Stimulated activated memory B cell treated with anti-CD40 and anti-IgM and Interleukin-4, amounts not matched to agents 10 μg/mL and 1 μg/mL and 100 μg/mL, for 72 hours (primary cell): ENCODE measurements around the gene USP10.
"Not testable (repeated sequence)": the region's sequence is repeated elsewhere in the genome, so short reads cannot be mapped to it uniquely, and the experiment has no call there.

Experiments
- ATAC-seq: fragments of 150-1000 bp; cut with Tn5 transposase; 2 replicates; pipeline ENCODE4 v1.10.0; 2021
- H3K27ac Mint-ChIP-seq: one replicate; pipeline ENCODE4 v1.8.0; 2022; ENCODE audit warnings: mild to moderate bottlenecking, mixed read lengths
- H3K27me3 Mint-ChIP-seq: one replicate; pipeline ENCODE4 v1.8.0; 2022; ENCODE audit warnings: mixed read lengths
- H3K36me3 Mint-ChIP-seq: one replicate; pipeline ENCODE4 v1.8.0; 2022; ENCODE audit warnings: mixed read lengths
- H3K4me1 Mint-ChIP-seq: one replicate; pipeline ENCODE4 v1.8.0; 2022; ENCODE audit warnings: mixed read lengths
- H3K4me3 Mint-ChIP-seq: one replicate; pipeline ENCODE4 v1.8.0; 2022; ENCODE audit warnings: mild to moderate bottlenecking, moderate library complexity, mixed read lengths
- H3K9me3 Mint-ChIP-seq: one replicate; pipeline ENCODE4 v1.8.0; 2022; ENCODE audit warnings: mixed read lengths

USP10 gene

DNA sequence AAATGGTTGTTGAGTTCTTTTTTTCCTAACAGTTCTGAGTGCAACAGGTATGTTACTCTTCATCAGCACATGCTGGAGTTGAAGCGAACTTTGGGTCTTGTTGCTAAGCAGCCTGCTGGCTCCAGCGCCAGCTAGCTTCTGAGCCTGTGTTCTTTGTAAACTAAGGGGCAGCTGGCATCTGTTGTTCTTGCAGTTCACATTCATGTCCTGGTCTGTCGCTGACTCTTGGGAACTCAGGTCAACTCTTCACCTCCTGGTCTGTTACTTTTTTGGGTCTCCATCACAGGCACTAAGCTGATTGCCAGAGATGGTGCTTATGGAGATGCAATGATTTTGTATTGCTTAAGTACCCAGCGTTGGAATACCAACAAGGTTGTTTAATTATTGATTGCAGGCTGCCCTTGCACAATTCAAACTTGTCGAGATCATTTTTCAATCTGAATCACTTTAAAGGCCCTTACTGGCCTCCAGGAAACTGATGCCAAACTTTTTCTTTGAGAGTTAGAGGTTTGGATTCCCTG is 40.9 kb downstream of the USP10 start:
- no peaks in the 10 kb centered on the region for H3K9me3 Mint-ChIP-seq
- no peak overlapping the region for H3K4me3 Mint-ChIP-seq
- peaks cover 29% of the 10 kb centered on the region for H3K36me3 Mint-ChIP-seq
- H3K27me3 Mint-ChIP-seq, result no peaks in the 10 kb centered on the region
- H3K4me1 Mint-ChIP-seq, result peaks cover 42% of the 10 kb centered on the region
- no peak overlapping the region for H3K27ac Mint-ChIP-seq
- ATAC-seq, result no peak

DNA sequence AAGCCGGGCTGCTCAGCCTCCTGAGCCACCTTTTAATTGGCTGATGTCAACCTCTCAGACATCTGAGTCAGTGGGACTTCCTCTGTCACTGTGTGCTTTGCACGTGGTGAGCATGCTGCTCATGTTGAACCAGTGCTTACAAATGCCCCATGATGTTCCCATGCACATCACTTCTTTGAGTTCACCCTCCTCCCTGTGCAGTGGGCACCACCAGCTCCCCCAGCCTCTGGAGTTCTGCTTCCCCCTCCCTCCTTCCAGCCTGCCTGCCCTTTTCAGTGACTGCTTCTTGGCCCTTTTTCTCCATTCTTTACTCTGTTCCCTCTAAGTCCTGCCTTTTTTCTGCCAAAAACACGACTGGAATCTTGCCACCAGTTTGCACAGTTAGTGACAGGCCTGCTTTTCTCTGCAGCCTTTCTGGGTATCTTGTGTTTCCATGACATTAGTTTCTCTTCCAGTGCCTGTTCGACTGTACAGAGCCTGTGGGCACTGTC is 41.6 kb downstream of the USP10 start:
- peak overlapping the region; percentile 30 for H3K27ac Mint-ChIP-seq
- peaks cover 27% of the 10 kb centered on the region for H3K36me3 Mint-ChIP-seq
- no peak overlapping the region for H3K4me3 Mint-ChIP-seq
- no peaks in the 10 kb centered on the region for H3K27me3 Mint-ChIP-seq
- peaks cover 40% of the 10 kb centered on the region for H3K4me1 Mint-ChIP-seq
- no peaks in the 10 kb centered on the region for H3K9me3 Mint-ChIP-seq
- no peak for ATAC-seq

DNA sequence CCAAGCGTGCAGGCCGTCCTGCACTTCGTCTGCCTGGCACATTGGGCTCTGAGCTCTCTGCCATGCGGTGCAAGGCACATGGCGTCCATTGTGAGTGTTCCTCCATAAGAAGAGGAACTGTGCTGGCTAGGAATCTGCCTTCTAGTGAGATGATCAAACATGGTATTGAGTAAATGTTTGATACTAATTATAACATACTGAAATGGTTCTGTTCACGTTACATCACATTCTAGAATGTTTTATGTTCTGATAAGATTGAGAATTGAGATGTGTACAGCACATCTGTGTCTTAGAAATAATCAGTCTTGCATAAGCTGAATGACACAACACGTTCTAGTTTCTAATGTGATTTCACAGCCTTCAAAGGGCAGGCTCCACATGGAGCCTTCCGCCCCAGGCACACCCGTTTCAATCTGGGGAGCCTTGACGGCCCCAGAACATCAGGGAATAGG is 42.9 kb downstream of the USP10 start:
- H3K27ac Mint-ChIP-seq, result no peak overlapping the region
- H3K4me1 Mint-ChIP-seq, result peaks cover 37% of the 10 kb centered on the region
- no peaks in the 10 kb centered on the region for H3K27me3 Mint-ChIP-seq
- H3K36me3 Mint-ChIP-seq, result peaks cover 27% of the 10 kb centered on the region
- no peak for ATAC-seq
- H3K9me3 Mint-ChIP-seq, result no peaks in the 10 kb centered on the region
- H3K4me3 Mint-ChIP-seq, result no peak overlapping the region

DNA sequence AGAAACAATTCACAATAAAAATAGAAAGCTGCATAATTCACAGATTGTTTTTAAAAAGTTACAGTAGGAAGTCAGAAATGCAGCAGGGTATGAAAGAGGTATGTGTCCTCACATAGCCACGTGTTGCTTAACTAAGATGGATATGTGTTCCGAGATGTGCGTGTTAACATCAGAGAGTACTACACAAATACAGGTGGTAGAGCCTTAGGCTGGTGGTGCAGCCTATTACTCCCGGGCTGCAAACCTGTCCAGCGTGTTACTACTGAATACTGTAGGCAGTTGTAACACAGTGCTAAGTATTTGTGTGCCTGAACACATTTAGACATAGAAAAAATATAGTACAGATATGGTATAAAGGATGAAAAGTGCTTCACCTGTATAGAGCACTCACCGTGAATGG is 46.4 kb downstream of the USP10 start:
- Mint-ChIP-seq H3K9me3 (no peaks in the 10 kb centered on the region), H3K36me3 (peaks cover 37% of the 10 kb centered on the region), H3K4me3 (no peak overlapping the region), H3K27ac (no peak overlapping the region), H3K4me1 (peaks cover 37% of the 10 kb centered on the region), H3K27me3 (no peaks in the 10 kb centered on the region)
- no peak for ATAC-seq

DNA sequence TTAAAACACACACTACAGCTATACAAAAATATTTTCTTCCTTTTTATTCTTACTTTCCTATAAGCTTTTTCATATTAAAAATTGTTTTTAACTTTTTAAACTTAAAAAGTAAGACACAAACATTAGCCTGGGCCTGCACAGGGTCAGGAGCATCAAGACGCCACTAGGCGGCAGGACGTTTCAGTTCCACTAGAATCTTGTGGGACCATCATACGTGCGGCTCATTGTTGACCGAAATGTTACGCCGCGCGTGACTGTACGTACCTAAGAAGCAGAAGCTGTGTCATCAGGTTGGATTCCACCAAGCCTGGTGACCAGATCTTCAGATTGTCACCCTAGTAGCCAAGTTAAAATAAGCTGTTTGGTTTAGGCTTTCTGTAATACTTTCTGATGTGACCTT is 47.1 kb downstream of the USP10 start:
- Mint-ChIP-seq H3K4me3 (no peak overlapping the region), H3K9me3 (no peaks in the 10 kb centered on the region), H3K4me1 (peaks cover 37% of the 10 kb centered on the region), H3K27ac (no peak overlapping the region), H3K27me3 (no peaks in the 10 kb centered on the region), H3K36me3 (peaks cover 31% of the 10 kb centered on the region)
- ATAC-seq, result no peak

DNA sequence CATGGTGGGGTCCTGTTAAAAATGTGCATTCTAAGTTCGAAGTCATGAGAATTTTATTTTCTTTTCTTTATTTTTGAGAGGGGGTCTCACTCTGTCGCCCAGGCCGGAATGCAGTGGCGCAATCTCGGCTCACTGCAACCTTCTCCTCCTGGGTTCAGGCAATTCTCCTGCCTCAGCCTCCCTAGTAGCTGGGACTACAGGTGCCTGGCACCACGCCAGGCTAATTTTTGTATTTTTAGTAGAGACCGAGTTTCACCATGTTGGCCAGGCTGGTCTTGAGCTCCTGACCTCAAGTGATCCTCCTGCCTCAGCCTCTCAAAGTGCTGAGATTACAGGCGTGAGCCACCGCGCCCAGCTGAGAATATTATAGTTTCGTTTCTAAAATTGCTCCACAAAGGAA is 48.4 kb downstream of the USP10 start:
- Mint-ChIP-seq H3K4me1 (peaks cover 45% of the 10 kb centered on the region), H3K36me3 (peaks cover 28% of the 10 kb centered on the region)

DNA sequence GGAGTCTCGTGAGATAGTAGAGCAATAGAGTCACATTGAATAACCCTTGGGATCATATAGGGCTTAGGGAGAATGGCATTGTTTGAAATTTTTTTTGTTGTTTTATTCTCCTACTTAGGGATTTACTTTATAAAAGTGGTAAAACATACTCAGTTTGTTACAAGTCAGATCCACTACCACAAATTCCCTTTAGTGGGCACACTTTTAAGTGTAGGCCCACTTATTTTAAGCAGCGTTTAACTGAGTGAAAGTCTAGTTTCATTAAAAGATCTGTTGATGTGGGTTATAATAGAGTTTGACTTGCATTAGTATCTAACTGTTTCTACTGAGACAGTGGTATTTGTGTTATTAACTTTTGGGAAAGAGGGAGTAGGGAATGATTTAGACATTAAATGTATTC is 49.3 kb downstream of the USP10 start:
- H3K27ac Mint-ChIP-seq, result no peak overlapping the region
- peaks cover 22% of the 10 kb centered on the region for H3K36me3 Mint-ChIP-seq
- no peaks in the 10 kb centered on the region for H3K9me3 Mint-ChIP-seq
- H3K27me3 Mint-ChIP-seq, result no peaks in the 10 kb centered on the region
- no peak overlapping the region for H3K4me3 Mint-ChIP-seq
- no peak for ATAC-seq
- H3K4me1 Mint-ChIP-seq, result peaks cover 48% of the 10 kb centered on the region

More for the DNA sequence above, 48.4 kb downstream of the USP10 start:
- H3K27me3 Mint-ChIP-seq, H3K4me3 Mint-ChIP-seq, ATAC-seq, H3K9me3 Mint-ChIP-seq, H3K27ac Mint-ChIP-seq: not testable (repeated sequence)

DNA sequence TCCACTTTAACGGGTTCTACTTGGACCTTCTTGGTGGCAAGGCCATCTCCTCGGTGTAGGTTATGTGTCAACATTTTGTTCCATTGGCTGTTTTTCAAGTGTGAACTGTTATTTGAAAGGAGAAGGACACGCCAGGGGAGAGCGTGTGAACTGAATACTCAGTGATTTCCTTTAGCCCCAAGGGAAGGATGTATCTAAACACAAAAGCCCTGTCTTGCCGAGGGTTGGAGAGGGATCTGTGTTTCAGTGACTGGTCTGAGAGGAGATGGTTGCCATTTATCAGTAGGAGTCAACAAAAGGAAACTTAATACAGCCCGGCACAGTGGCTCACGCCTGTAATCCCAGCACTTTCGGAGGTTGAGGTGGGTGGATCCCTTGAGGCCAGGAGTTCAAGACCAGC is 50.0 kb downstream of the USP10 start:
- Mint-ChIP-seq H3K27me3 (no peaks in the 10 kb centered on the region), H3K36me3 (peaks cover 22% of the 10 kb centered on the region), H3K27ac (peak overlapping the region; percentile 33), H3K9me3 (no peaks in the 10 kb centered on the region), H3K4me1 (peaks cover 55% of the 10 kb centered on the region), H3K4me3 (no peak overlapping the region)
- ATAC-seq, result no peak

DNA sequence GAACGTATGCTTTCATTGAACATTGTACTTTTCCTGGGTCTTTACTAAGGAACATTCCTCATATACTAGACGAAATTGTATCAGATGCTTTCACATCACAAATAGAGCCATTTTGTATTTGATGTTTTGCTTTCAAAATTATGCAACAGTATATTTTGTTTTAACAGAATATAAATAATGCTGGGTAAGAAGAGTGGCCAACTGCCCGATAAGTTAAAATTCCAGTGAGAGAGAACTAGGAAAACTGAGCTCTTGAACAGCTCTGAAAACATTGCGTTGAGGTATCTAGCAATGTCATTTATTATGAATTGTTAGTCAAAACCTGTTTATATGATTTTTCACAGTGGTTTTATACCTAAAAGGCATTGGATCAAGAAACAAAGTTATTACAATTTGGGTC is 50.8 kb downstream of the USP10 start:
- H3K4me1 Mint-ChIP-seq, result peaks cover 63% of the 10 kb centered on the region
- H3K9me3 Mint-ChIP-seq, result no peaks in the 10 kb centered on the region
- H3K36me3 Mint-ChIP-seq, result peaks cover 24% of the 10 kb centered on the region
- peak overlapping the region; percentile 33 for H3K27ac Mint-ChIP-seq
- ATAC-seq, result no peak
- H3K27me3 Mint-ChIP-seq, result no peaks in the 10 kb centered on the region
- H3K4me3 Mint-ChIP-seq, result no peak overlapping the region

DNA sequence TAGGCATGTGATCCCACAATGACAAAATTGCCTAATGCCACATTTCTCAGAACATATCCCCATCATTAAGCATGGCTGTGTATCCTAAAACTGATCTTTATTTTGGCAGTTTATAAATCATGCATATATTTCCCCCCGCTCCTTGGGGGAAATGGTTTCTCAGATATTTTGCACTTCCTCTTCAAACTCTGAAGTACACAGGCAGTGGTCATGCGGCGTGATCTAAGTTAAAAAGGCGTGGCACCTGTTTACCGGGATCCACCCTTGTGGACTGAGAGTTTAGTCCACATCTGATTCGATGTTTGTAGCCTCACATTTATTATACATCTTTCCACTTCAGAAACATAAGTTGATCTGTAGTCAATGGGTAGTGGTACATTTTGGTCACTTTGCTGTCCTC is 51.4 kb downstream of the USP10 start:
- Mint-ChIP-seq H3K4me1 (peaks cover 69% of the 10 kb centered on the region), H3K27me3 (no peaks in the 10 kb centered on the region), H3K4me3 (no peak overlapping the region), H3K9me3 (no peaks in the 10 kb centered on the region), H3K36me3 (peaks cover 23% of the 10 kb centered on the region), H3K27ac (peak overlapping the region; percentile 33)
- peak; percentile 72 for ATAC-seq

DNA sequence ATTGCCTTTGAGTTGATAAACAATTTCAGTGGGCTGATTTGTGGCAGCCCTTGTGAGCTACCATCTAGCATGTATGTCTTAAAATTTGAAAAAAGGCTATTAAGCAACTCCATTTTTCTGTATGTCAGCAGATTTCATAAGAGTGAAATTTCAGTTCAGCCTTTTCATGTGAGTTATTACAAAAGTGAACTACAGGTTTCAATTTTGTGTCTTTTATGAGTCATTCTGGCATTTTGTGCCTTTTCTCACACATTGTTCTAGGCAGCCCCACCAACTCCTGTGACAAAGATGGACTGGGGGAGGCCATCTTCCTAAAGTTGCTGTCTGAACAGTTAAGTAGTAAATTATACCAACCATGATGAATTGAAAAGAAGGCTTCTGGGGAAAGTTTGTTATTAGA is 52.1 kb downstream of the USP10 start:
- peak overlapping the region; percentile 72 for H3K27ac Mint-ChIP-seq
- H3K9me3 Mint-ChIP-seq, result no peaks in the 10 kb centered on the region
- no peaks in the 10 kb centered on the region for H3K27me3 Mint-ChIP-seq
- no peak overlapping the region for H3K4me3 Mint-ChIP-seq
- peaks cover 74% of the 10 kb centered on the region for H3K4me1 Mint-ChIP-seq
- H3K36me3 Mint-ChIP-seq, result peaks cover 24% of the 10 kb centered on the region
- peak; percentile 77 for ATAC-seq

DNA sequence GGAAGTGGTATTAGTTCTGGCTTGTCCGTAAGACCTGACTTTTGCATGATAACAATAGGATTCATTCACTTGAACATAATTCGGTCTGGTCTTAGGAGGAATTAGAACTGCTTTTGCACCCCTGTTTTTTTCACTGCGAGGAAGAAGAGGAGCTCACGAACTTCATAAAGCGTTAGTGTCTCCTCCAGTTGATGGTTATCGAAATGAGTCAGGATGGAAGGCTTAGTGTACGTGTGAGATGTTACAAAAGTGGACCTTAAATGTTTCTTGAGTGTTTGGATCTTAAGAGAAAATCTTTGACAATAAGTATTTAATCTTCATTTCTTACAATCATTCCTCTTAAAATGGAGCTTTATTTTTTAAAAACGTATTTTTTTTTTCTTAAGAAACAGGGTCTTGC is 52.8 kb downstream of the USP10 start:
- ATAC-seq, result peak; percentile 56
- peak overlapping the region; percentile 38 for H3K4me3 Mint-ChIP-seq
- peaks cover 27% of the 10 kb centered on the region for H3K36me3 Mint-ChIP-seq
- H3K9me3 Mint-ChIP-seq, result no peaks in the 10 kb centered on the region
- peaks cover 78% of the 10 kb centered on the region for H3K4me1 Mint-ChIP-seq
- peak overlapping the region; percentile 72 for H3K27ac Mint-ChIP-seq
- no peaks in the 10 kb centered on the region for H3K27me3 Mint-ChIP-seq

DNA sequence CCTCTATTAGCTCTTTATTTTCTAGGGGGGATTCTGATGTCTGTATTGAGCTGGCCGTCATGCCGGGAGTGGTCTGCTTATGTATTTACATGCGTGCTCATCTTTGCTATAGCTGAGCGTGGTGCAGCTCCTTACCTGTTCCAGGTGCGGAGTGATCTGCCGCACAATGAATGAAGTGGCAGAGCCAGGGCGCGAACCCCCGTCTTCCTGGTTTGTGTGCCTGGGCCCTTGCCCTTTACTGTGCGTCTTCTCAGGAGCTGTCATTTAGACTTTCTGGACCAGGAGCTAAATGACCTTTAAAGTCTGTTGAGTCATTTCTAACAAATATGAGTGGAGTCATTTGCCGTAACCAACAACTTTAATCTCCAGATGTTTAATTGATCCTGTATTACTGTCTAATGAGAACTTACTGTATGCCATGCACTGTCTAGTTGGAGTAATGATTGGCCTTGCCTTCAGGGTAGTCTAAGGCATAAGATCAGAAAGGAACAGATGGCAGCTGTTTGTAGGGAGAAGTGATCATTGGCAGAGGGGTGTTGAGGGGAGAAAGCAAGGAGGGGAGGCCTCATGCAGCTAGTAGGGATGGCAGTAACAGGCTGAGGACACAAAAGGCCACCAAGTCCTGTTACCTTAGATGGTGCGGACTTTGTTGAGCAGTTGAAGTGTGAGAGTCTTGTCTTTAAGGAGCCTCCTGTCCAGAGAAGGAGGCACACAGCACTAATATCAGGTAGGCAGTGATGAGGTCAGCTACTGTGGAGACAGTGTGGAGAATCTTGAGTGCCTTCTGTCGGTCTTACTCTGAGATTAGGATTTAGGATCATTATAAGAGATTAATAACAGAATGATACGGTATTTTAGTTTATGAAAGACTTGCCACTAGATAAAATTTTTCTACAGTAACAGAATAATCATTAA is 53.9 kb downstream of the USP10 start:
- Mint-ChIP-seq H3K4me1 (peaks cover 78% of the 10 kb centered on the region), H3K27ac (peak overlapping the region; percentile 75), H3K4me3 (peak overlapping the region; percentile 25), H3K9me3 (no peaks in the 10 kb centered on the region), H3K36me3 (peaks cover 27% of the 10 kb centered on the region), H3K27me3 (no peaks in the 10 kb centered on the region)
- ATAC-seq, result no peak

DNA sequence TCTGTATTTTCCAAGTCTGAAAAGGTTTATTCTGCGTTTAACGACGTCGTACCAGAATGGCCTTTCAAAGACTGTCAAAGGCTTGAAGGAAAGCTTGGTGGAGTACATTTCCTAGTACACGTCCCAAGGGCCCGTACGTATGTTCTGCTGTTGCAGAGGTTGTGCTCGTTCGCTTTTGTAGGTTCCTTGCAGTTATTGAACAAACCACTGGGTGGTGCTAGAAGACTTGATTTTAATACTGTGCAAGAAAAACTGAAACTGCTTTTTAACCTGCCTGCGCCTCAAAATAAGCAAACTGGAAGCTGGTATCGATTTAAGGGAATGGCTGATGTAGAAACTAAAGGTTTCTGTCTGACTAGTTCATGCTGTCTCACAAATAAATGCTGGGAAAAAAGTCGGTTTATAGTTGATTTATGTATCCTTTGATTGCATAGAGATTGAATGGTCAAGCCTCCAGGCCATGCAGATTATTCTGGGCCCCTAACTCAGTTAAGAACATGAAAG is 54.6 kb downstream of the USP10 start:
- H3K27ac Mint-ChIP-seq, result peak overlapping the region; percentile 75
- H3K36me3 Mint-ChIP-seq, result peaks cover 26% of the 10 kb centered on the region
- peak; percentile 83 for ATAC-seq
- no peaks in the 10 kb centered on the region for H3K27me3 Mint-ChIP-seq
- H3K9me3 Mint-ChIP-seq, result no peaks in the 10 kb centered on the region
- H3K4me1 Mint-ChIP-seq, result peaks cover 74% of the 10 kb centered on the region
- H3K4me3 Mint-ChIP-seq, result no peak overlapping the region

DNA sequence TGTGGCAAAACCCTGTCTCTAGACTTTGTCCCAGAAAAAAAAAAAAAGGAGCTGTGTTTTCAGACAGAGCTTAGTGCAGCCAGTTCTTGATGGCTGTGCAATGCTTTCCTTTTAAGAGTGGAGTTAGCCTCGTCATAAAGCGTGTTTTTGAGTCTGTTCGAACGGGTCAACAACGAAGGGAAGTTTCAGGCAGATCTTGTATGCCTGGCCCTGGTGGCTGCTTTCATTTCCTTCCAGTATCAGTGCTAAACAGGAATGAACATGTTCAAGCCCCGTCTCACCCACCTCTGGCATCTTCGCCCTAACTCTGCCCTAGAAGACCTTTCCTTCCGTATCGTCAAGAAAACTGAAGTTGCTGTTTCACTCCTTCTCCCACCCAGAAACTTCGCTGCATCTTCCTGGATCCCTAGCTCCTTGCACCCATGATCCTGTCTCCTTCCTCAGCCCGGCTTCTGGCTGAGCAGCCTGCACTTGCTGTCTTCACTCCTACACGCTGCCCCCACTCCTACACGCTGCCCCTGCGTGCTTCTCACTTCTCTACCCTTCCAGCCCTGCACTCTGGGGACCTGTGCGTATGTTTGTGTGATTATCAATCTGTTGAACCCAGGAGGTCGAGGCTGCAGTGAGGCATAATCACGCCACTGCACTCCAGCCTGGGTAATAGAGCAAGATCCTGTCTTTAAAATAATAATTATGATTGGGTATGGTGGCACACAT is 55.3 kb downstream of the USP10 start:
- no peaks in the 10 kb centered on the region for H3K9me3 Mint-ChIP-seq
- peaks cover 27% of the 10 kb centered on the region for H3K36me3 Mint-ChIP-seq
- peak overlapping the region; percentile 32 for H3K4me3 Mint-ChIP-seq
- no peak for ATAC-seq
- peak overlapping the region; percentile 62 for H3K27ac Mint-ChIP-seq
- no peaks in the 10 kb centered on the region for H3K27me3 Mint-ChIP-seq
- H3K4me1 Mint-ChIP-seq, result peaks cover 68% of the 10 kb centered on the region
